ELR (cell line): Measurements from ENCODE around the gene FAF1.
A peak's percentile ranks its signal among the peaks of the same experiment; 100 is the strongest.
"Not testable (repeated sequence)": the region's sequence is repeated elsewhere in the genome, so short reads cannot be mapped to it uniquely, and the experiment has no call there.

Source experiments
- DNase-seq: peaks from one replicate; pipeline ENCODE4 v3.0.0-alpha.2; 2015; ENCODE audit warnings: low read depth

FAF1 gene

DNA sequence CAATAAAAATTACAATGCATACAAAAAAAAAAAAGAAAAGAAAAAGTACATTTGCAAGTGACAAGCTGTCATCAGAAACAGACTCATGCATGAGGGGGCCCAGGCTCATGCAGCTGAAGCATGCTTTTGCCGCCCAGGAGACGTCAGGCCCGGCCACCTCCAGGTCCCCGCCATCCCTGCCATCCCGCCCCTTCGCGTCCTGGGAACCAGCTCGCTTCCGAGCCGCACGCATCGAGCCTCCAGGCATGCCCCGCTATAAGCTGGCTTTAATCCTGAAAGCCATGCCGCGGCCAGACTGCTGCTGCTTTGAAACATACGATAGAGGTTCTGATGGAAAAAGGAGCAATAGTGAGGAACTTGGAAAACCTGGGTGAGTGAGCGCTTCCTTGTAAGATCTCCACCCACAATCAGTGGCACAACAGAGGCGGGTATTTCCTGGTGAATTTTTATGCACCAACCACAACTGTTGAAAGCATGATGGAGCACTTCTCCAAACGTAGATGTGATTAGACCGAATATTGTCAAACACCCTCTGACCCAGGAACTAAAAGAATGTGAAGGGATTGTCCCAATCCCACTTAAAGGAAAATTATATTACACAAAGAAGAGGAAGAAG, 113.7 kb downstream of the FAF1 start:
- DNase-seq = no peak

DNA sequence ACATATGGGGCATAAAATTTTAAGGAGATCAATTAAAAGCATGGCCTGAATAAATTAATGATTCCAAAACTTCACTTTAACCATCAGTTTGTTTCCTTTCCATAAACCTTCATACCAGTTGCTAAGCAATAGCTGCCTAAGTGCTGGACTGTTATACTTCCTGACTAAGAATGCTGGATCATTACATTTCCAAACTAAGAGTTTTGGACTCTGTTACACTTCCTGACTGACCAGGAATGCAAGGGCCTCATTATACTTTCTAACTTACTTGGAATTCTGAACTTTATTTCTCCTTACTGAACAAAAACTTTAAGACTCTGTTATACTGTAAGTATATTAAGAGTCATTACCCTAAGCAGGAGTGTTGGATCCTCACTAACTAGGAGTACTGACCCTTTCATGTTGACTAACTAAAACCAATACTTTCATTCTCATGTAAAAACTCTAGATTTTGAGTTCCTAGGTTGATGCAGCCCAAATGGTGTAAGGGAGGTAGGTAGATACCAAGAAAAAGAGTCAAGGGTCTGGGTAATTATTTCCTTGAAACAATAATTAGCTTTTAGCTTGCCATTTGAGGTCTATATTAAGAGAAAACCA, 118.2 kb downstream of the FAF1 start:
- DNase-seq = peak; percentile 20

DNA sequence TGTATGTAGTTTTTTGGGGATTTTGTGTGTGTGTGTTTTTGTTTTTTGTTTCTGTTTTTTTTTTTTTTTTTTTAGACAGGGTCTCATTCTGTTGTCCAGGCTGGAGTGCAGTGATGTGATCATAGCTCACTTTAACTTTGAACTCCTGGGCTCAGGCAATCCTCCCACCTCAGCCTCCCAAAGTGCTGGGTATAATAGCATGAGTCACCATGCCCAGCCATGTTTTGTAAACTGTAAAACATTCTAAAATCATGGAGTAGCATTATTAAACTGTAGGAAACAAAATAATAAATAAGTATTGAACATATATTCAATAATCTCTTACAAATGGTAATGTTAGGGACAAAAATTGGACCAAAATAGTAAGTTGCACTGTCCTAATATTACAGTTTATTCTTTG, 124.0 kb downstream of the FAF1 start:
- no peak for DNase-seq

DNA sequence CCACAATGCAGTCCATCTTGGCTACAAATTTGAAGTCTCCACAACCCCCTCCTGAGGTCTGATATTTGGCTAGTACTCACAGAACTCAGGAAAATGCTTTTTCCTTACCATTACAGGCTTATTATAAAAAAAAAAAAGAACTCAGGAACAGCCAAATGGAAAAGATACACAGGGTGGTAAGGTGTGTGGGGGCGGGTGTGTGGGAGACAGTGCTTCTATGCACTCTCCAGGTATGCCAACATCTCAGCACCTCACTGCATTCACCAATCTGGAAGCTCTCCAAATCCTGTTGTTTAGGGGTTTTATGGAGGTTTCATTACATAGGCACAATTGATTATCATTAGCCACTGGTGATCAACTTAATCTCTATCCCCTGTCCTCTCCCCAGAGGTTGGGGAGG, 126.9 kb downstream of the FAF1 start:
- no peak for DNase-seq

DNA sequence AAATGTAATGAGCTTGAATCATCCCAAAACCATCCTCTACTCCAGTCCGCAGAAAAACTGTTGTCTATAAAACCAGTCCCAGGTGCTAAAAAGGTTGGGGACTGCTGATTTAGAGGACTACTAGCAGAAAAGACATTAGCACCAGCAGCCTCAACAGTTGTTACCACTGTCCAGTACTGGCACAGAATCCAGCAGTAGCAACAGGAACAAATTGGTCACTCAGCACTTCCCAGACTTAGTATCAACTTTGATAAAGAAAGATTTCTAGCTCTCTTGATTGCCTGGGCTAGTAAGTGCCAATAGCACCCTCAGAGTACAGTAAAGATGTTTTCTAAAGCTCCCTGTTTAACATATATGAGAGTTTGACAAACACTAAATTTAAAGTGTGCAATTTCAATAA, 127.9 kb downstream of the FAF1 start:
- DNase-seq = no peak

DNA sequence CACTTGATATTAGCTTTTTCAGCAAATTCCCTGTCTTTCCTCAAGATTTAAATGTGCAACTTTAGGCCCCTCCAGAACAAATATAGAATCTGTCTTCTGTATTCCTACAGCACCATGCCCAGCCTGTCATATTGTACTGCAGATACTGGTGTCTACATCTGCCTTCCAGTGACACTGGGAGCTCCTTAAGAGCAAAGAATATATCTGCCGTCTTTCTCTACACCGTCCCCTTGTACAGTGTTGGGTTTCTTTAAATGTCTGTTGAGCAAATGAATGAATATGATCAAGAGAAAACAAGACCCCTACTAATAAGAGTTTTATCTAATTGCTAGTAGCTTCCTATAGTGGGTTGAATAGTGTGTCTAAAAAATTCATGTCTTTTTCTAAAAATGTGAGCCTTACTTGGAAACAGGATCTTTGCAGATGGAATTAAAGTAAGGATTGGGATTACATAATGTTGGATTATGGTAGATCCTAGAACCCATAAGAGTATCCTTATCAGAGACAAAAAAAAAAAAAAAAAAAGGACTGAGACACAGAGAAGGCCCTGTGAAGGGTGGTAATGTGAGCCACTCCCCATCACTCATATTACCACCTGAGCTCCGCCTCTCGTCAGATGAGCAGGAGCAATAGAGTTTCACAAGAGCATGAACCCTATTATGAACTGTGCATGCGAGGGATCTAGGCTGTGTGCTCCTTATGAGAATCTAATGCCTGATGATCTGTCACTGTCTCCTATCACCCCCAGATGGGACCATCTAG, 128.6 kb downstream of the FAF1 start:
- no peak for DNase-seq

DNA sequence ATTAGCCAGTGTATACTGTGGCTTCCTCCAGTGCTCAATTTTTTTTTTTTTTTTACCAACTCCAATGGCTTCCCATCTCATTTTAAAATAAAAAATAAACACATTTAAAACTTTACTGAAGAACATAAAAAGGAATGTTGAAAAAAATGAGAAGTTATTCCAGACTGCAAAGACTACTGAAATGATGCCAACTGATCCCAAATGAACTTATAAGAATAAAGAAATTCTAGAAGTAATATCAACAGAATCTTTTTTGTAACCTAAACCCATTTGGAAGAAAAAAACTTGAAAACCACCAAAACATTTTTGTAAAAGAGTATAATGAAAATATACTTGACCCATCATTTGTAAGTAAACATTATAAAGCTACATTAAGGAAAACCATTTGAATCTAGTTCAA, 129.4 kb downstream of the FAF1 start:
- no peak for DNase-seq

DNA sequence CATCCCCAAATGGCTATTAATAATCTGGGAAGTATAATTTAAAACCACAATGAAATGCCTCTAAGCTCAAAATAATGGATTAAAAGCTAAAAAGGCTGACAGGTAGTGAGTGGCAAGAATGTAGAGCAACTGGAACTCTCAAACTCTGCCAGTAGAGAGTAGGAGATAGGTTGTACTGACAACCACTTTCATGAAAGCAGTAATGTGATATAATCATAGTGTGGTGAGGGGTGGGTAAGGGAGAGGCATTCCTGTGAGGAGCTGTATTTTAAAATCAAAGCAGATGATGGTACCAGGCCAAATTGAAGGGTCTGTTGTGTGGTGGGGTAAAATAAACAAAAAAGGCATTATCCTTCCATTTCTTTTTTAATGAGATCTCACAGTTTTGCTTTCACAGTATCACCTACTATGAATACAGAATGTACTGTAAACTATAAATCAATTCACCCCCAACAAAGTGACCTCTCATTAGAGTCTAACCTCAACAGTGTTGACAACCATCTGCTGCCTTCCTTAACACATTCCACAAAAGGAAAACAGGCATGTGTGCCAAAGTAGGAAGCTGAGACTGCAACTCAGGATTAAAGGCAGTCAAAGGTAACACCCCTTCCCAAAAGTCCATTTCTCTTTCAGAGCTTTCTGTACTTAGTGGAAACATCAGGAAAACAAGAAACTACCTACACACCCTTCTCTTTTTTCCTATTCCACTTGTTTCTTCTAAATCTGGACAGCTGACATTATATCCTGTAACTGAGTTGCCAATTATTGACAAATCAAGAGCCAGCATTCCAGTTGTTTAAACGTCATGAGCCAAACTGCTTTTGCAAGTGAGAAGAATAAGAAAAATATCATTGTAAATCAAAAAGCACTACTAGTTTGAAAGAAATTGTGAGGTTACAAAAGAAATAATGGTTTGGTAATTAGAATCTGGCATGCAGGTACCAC, 130.8 kb downstream of the FAF1 start:
- no peak for DNase-seq

DNA sequence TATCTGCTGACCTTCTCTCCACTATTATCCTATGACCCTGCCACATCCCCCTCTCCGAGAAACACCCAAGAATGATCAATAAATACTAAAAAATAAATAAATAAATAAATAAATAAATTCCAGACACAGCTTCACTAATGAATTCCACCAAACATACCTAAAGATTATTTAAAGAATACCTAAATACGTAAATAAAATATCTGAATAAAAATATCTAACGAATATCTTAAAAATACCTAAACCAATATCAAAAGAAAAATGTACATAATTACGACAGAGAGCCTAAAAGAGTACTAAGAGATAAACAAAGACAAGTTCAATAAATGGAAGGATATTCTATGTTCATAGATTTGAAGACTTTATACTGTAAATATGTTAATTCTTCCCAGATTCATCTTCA, 132.5 kb downstream of the FAF1 start:
- no peak for DNase-seq

DNA sequence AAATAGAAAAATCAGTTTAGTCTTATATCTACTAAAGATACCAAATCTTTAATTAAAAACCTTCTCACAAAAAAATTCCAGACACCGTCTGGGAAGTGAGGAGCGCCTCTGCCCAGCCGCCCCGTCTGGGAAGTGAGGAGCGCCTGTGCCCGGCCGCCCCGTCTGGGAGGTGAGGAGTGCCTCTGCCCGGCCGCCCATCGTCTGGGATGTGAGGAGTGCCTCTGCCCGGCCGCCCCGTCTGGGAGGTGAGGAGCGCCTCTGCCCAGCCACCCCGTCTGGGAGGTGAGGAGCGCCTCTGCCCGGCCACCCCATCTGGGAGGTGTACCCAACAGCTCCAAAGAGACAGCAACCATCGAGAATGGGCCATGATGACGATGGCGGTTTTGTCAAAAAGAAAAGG, 133.3 kb downstream of the FAF1 start:
- not testable (repeated sequence) for DNase-seq

DNA sequence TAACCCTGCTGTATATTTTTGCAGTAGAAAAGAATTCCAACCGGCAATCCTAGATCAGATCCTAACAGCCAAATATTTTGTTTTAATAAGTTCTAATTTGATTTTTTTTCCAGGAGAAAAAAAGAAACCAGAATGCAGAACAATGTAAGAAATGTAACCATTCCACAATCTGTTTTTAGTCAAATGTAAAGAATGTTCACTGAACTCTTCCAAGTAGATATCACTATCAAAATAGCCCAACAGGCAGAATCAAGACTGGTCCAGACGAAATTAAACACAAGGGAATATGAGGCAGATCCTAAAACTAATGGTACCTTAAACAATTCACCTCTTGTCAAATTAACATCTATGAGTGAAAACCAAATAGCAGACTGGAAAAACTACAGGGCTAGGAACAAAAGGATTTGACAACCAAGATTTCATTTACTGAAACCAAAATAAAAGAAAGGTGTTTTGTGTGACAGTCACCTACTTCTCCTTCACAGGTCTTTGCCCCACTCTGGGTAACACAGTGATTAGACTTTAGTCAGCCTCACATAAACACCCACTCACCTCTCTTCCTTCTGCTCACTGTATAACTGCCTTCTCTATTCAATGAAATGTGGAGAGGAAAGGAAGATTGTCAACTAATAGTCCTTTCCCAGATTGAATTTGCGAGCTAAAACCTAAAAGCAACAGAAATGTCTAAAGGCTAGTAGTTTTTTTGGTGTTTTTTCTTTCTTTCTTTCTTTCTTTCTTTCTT, 137.9 kb downstream of the FAF1 start:
- no peak for DNase-seq

DNA sequence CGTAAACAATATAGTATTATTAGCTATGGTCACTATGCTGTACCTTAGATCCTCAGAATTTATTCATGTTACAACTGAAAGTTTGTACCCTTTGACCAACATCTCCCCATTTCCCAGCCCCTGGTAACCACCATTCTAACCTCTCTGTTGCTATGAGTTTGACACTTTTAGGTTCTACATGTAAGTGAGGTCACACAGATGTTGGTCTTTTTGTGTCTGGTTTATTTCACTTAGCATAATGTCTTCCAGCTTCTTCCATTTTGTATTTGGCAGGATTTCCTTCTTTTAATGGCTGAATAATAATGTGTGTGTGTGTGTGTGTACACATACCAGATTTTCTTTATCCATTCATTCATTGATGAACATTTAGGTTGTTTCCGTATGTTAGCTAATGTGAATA, 139.5 kb downstream of the FAF1 start:
- DNase-seq = no peak

DNA sequence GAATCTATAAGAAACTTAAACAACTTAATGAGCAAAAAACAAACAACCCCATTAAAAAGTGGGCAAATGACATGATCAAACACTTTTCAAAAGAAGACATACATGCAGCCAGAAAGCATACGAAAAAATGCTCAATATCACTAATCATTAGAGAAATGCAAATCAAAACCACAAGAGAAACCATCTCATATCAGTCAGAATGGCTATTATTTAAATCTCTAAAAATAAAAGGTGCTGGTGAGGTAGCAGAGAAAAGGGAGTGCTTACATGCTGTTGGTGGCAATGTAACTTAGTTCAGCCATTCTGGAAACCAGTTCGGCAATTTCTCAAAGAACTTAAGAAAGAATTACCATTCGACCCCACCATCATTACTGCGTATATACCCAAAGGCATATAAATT, 147.7 kb downstream of the FAF1 start:
- DNase-seq = no peak

DNA sequence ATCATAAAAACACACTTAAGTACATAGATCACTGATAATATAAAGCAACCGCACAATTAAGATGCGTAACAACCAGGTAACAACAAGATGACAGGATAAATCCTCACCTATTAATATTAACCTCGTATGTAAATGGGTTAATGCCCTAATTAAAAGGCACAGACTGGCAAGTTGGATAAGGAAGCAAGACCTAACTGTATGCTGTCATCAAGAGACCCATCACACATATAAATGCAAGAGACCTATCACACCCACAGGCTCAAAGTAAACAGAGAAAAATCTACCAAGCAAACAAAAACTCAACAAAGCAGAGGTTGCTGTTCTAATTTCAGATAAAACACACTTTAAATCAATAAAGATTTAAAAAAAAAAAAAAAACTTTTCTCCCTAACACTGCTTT, 151.8 kb downstream of the FAF1 start:
- DNase-seq = no peak

DNA sequence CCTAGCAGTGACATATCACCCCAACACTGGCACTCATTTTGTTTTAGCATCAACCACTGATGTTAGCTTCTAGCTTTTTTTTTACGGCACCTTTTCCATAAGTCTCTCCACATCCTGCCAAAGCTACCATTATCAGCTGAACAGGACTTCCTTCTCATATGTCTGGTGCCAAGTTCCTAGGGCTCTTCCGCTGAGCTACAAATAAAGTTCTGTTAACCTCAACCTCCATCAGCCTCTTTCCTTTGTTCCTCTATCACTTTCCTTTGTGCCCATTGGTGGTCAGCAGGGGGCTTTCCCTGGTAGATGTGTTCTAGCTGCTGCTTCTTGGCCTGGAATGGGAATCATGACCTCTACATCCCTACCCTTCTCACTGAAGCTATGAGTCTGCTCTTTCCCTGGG, 163.8 kb downstream of the FAF1 start:
- no peak for DNase-seq

DNA sequence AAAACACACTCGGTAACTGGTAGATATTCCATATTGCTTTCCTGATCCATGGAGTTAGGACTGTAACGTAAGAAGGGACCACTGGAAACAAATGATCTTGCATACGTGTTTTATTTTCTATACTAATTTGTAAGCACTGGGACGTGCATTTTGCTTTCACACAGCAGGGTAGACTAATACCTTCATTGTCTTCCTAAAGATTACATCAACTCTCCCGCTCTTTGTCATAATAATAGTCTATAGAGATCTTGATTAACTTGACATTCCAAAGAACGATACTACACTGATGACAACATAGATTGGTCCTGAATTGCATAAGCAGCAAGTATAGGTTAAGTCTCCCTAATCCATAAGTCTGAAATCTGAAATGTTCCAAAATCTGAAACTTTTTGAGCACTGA, 166.5 kb downstream of the FAF1 start:
- DNase-seq = no peak

DNA sequence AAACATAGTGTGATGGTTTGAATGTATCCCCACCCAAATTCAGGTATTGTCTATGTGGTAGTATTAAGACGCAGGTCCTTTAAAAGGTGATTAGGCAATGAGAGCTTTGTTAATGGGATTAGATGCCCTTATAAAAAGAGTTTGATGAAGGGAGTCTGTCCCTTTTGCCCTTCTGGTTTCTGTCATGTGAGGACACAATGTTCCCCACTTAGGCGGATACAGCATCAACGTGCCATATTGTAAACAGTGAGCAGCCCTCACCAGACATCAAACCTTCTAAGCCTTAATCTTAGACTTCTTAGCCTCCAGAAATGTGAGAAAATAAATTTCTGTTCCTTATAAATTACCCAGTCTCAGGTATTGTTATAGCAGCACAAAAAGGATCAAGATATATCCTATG, 172.8 kb downstream of the FAF1 start:
- no peak for DNase-seq

DNA sequence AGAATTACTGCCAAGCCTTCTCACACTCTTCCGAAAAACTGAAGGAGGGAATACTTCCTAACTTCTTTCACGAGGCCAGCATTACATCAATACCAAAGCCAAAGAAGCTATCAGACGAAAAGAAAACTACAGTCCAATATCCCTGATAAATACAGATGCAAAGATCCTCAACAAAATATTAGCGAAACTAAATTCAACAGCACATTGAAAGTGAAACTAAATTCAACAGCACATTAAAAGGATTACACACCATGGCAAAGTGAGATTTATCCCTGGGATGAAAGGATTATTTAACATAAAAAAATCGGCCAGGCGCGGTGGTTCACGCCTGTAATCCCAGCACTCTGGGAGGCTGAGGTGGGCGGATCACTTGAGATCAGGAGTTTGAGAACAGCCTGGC, 176.8 kb downstream of the FAF1 start:
- DNase-seq = no peak

DNA sequence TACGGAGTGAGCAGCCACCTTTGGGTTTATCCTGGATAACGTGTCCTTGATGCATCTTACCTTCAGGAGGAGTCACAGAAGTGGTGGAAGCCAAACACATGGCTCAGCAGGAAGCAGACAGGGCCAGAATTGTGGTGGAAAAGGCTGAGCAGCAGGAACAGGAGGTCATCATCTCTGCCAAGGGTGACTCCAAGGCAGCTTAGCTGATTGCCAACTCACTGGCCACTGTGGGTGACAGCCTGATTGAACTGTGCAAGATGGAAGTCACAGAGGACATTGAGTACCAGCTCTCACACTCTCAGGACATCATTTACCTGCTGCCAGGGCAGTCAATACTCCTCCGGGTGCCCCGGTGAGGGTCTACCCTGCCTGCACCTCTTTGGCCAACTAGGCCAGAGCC, 179.3 kb downstream of the FAF1 start:
- DNase-seq = no peak

DNA sequence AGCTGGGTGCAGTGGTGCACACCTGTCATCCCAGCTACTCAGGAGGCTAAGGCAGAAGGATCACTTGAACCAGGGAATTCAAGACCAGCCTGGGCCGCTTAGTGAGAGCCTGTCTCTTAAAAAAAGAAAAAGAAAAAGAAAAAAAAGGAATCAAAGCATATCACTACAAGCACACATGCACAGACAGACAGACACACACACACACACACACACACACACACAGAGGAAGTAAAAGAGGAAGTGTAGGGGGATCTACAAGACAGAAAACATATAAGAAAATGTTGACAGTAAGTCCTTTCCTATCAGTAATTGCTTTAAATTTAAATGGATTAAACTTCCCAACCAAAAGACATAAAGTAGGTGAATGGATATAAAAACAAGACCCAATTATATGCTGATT, 180.3 kb downstream of the FAF1 start:
- DNase-seq = no peak

DNA sequence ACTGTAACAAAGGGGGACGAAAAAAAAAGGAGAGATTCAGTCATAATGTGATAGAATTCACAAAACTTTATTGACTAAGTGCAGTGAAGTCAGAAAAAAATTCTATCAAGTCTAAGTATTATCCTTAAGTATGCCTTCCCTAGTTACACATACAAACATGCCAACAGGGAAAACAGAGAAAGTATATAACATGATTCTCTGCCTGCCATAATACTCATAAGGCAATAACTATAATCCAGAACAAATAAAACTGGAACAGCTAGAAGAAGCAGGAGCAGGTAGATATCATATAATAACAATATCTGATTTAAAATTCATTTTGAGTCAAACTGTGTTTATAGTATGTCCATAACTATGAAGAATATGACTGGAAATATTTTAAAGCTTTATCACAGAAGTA, 184.3 kb downstream of the FAF1 start:
- DNase-seq = no peak
